Ascending aorta (tissue), 2 donors: ENCODE measurements around the gene CRIP3. TPM values are rescaled to one million over a fixed set of nuclear protein-coding genes. Genes with fewer than 3 reads are reported as not detected.
"Not testable (repeated sequence)": the region's sequence is repeated elsewhere in the genome, so short reads cannot be mapped to it uniquely, and the experiment has no call there.

Experiments used
- DNase-seq, 2 donors: peaks; one replicate each; pipeline ENCODE4 v3.0.0-alpha.2; 2019; ENCODE audit warnings: low spot score in 2 of 2
- H3K27ac ChIP-seq, 2 donors: fragments of 200-600 bp; sonication (generic); one replicate each; pipeline ENCODE4 v1.5.1; 2016 to 2017; ENCODE audit warnings: mild to moderate bottlenecking in 1 of 2
- H3K27me3 ChIP-seq: fragments of 200-600 bp; sonication (generic); one replicate; pipeline ENCODE4 v1.5.1; 2017
- H3K36me3 ChIP-seq, 2 donors: fragments of 200-600 bp; sonication (generic); one replicate each; pipeline ENCODE4 v1.5.1; 2016
- H3K4me1 ChIP-seq, 2 donors: fragments of 200-600 bp; sonication (generic); one replicate each; pipeline ENCODE4 v1.5.1; 2016 to 2017; ENCODE audit warnings: mild to moderate bottlenecking in 1 of 2
- H3K4me3 ChIP-seq, 2 donors: fragments of 200-600 bp; sonication (generic); one replicate each; pipeline ENCODE4 v1.5.1; 2016 to 2017; ENCODE audit warnings: mild to moderate bottlenecking in 1 of 2
- H3K9me3 ChIP-seq, 2 donors: fragments of 200-600 bp; sonication (generic); one replicate each; pipeline ENCODE4 v1.5.1; 2016
- intact Hi-C: fragments of 100-400 bp; cut with DNase I; formaldehyde crosslinking; loops from one replicate; pipeline ENCODE4 v1.15.1; 2023
- total RNA-seq: library from RNA; depleted of rRNA; stranded (reverse); fragments of >200 nt; gene quantifications from one replicate; pipeline ENCODE4 v1.1.0, GENCODE V29; 2016
- TF ChIP-seq, protein P1 (sequence below), 3 experiments: fragments of 200-600 bp in 2 of 3; fragments of 450-650 bp in 1 of 3; sonication (generic) in 2 of 3; IDR thresholded peaks; one replicate each; pipeline ENCODE4 v1.5.1; 2016 to 2019; ENCODE audit warnings: antibody characterized with exemption in 3 of 3, mild to moderate bottlenecking in 1 of 3, moderate library complexity in 1 of 3

CRIP3 gene
- not detected for total RNA-seq

- H3K36me3 ChIP-seq, result no peaks in the 10 kb centered on the region
- H3K4me1 ChIP-seq, result no peaks in the 10 kb centered on the region
- H3K27ac ChIP-seq, result no peak within 1 kb of the TSS
- intact Hi-C loops, result no loop called here
- TF ChIP-seq, protein P1, sequence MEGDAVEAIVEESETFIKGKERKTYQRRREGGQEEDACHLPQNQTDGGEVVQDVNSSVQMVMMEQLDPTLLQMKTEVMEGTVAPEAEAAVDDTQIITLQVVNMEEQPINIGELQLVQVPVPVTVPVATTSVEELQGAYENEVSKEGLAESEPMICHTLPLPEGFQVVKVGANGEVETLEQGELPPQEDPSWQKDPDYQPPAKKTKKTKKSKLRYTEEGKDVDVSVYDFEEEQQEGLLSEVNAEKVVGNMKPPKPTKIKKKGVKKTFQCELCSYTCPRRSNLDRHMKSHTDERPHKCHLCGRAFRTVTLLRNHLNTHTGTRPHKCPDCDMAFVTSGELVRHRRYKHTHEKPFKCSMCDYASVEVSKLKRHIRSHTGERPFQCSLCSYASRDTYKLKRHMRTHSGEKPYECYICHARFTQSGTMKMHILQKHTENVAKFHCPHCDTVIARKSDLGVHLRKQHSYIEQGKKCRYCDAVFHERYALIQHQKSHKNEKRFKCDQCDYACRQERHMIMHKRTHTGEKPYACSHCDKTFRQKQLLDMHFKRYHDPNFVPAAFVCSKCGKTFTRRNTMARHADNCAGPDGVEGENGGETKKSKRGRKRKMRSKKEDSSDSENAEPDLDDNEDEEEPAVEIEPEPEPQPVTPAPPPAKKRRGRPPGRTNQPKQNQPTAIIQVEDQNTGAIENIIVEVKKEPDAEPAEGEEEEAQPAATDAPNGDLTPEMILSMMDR (IDR thresholded peaks at IDR 0.05), result no peak
- no peaks in the 10 kb centered on the region for H3K9me3 ChIP-seq
- H3K4me3 ChIP-seq, result peak within 1 kb of the TSS; percentile 38 to 60
- H3K27me3 ChIP-seq, result peaks cover 5% of the 10 kb centered on the region
- no peak for DNase-seq
Observed at GRCh38 chr6:43308101-43308989, at the start of gene CRIP3. CRIP3 (minus strand) TSS chr6:43308826; CDS start chr6:43308792, 34 bp downstream.

DNA sequence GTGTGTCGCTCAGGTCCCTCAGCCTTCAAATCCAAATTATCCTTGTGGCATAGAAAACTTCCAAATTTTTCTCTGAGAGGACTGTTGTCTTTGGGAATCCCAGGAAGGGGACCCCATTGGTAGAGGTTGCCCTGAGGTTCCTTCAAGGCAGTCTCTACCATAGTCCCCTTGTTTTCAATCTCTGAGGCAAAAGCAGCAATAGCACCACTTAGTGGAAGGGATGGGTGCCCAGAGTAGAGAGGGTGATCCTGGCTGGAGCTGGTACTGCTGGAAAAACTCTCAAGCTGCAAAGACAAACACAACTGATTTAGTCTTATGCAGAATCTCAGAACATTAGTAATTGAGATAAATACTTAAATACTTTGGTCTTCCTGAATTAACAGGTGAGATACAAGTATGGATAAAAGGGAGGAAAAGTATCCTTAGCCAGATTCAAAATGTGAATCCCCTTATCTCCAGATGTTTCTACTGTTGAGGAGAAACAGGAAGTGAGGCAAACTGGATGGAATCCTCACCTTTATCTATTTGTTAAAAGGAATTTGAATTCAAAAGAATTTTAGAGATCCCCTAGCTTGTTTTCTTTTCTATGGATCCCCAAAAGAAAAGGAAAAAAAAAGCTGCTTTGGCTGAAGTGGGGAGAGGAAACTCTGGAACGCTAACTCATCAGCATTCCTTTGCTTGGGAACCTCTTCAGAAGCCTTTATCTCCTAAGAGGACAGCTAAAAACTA, 47.4 kb upstream of the CRIP3 start:
- TF ChIP-seq, protein P1 (IDR thresholded peaks at IDR 0.05), result no peak
- Histone ChIP-seq H3K9me3 (no peaks in the 10 kb centered on the region), H3K27ac (no peak overlapping the region), H3K4me1 (no peaks in the 10 kb centered on the region), H3K27me3 (no peaks in the 10 kb centered on the region), H3K36me3 (peaks cover 38 to 56% of the 10 kb centered on the region in 2 donors), H3K4me3 (no peak overlapping the region)
- no peak for DNase-seq
- intact Hi-C loops, result no loop called here

DNA sequence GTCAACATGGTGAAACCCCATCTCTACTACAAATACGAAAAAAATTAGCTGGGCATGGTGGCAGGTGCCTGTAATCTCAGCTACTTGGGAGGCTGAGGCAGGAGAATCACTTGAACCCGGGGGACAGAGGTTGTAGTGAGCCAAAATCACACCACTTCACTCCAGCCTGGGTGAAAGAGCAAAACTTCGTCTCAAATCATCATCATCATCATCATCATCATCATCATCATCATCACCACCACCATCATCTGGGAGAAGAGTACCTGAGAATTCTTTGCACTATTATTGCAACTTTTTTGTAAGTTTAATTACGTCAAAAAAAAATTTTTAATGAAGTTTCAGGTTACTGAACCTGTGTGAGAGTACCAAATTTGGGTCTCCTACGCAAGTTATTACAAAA, 43.3 kb upstream of the CRIP3 start:
- H3K4me1 ChIP-seq, H3K9me3 ChIP-seq, H3K27ac ChIP-seq, intact Hi-C loops, H3K27me3 ChIP-seq, H3K4me3 ChIP-seq, DNase-seq: not testable (repeated sequence)
- H3K36me3 ChIP-seq, result peaks cover 53 to 64% of the 10 kb centered on the region in 2 donors

DNA sequence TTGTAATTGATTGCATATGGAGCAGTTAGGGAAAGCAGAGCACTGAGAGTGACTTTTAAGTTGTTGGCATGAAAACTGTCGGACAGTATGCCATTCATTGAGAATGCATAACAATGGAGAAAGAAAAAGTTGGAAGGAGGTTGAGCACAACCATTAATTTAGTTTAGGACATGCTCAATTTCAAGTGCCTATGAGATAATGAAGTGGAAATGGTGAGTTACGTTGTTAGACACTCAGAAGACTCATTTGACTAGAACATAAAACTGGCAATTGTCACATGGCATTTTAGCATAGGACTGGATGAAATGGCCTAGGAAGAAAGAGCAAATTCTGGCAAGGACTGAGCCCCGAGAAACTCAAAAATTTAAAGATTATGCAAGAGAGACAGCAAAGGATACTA, 38.8 kb upstream of the CRIP3 start:
- Histone ChIP-seq H3K9me3 (no peaks in the 10 kb centered on the region), H3K27me3 (no peaks in the 10 kb centered on the region), H3K4me3 (no peak overlapping the region), H3K27ac (no peak overlapping the region), H3K36me3 (peaks cover 38 to 77% of the 10 kb centered on the region in 2 donors), H3K4me1 (no peaks in the 10 kb centered on the region)
- DNase-seq, result no peak
- intact Hi-C loops, result no loop called here
- TF ChIP-seq, protein P1 (IDR thresholded peaks at IDR 0.05), result no peak

GRCh38 chr6:43347021-43347420, 38.4 kb upstream of the CRIP3 start:
- intact Hi-C loops, result no loop called here
- H3K9me3 ChIP-seq, result no peaks in the 10 kb centered on the region
- DNase-seq, result no peak
- H3K27me3 ChIP-seq, result no peaks in the 10 kb centered on the region
- no peak overlapping the region for H3K4me3 ChIP-seq
- no peaks in the 10 kb centered on the region for H3K4me1 ChIP-seq
- no peak overlapping the region for H3K27ac ChIP-seq
- H3K36me3 ChIP-seq, result peaks cover 40 to 77% of the 10 kb centered on the region in 2 donors
- TF ChIP-seq, protein P1 (IDR thresholded peaks at IDR 0.05), result no peak

- H3K9me3 ChIP-seq, H3K4me3 ChIP-seq, H3K27ac ChIP-seq, H3K4me1 ChIP-seq, H3K27me3 ChIP-seq, intact Hi-C loops, DNase-seq: not testable (repeated sequence)
- H3K36me3 ChIP-seq, result peaks cover 45 to 76% of the 10 kb centered on the region in 2 donors
Observed at GRCh38 chr6:43346243-43346642, 37.6 kb upstream of the CRIP3 start.
